ENCODE data around the gene GSTM2.

GSTM2 gene

GRCh38 chr1:109624201-109625010 lies 43.5 kb upstream of the GSTM2 start:
- H3K4me3 ChIP-seq (ENCODE audit: low read length): peak overlapping the region; percentile 81
- H3K4me1 ChIP-seq (ENCODE audit: control insufficient read depth, low read length): peaks cover 44% of the 10 kb centered on the region
- H3K27ac ChIP-seq (ENCODE audit: low read depth, low read length): peak overlapping the region; percentile 54

GRCh38 chr1:109625176-109625575 lies 42.7 kb upstream of the GSTM2 start:
- H3K79me2 ChIP-seq (ENCODE audit: control insufficient read depth, low read length): peaks cover 53% of the 10 kb centered on the region
- H4K20me1 ChIP-seq (ENCODE audit: control insufficient read depth, insufficient read depth, low read depth, low read length): no peaks in the 10 kb centered on the region
- peaks cover 42% of the 10 kb centered on the region for H3K4me1 ChIP-seq (ENCODE audit: control insufficient read depth, low read length)

More at GRCh38 chr1:109624201-109625010, 43.5 kb upstream of the GSTM2 start:
- Histone ChIP-seq H3K4me2 (ENCODE audit: low read length) (peak overlapping the region; percentile 77), H3K79me2 (ENCODE audit: control insufficient read depth, low read length) (peaks cover 60% of the 10 kb centered on the region), H4K20me1 (ENCODE audit: control insufficient read depth, insufficient read depth, low read depth, low read length) (no peaks in the 10 kb centered on the region), H3K36me3 (ENCODE audit: control insufficient read depth, low read length) (peaks cover 28% of the 10 kb centered on the region), H3K27me3 (ENCODE audit: control insufficient read depth, low read length) (no peaks in the 10 kb centered on the region), H3K9me3 (ENCODE audit: control insufficient read depth, insufficient read depth, low read length) (no peaks in the 10 kb centered on the region), H3K9me2 (replicated peaks; ENCODE audit: control insufficient read depth, low read length) (no peaks in the 10 kb centered on the region), H3F3A (ENCODE audit: control insufficient read depth, insufficient read depth) (no peaks in the 10 kb centered on the region)
- TF ChIP-seq, protein P1, sequence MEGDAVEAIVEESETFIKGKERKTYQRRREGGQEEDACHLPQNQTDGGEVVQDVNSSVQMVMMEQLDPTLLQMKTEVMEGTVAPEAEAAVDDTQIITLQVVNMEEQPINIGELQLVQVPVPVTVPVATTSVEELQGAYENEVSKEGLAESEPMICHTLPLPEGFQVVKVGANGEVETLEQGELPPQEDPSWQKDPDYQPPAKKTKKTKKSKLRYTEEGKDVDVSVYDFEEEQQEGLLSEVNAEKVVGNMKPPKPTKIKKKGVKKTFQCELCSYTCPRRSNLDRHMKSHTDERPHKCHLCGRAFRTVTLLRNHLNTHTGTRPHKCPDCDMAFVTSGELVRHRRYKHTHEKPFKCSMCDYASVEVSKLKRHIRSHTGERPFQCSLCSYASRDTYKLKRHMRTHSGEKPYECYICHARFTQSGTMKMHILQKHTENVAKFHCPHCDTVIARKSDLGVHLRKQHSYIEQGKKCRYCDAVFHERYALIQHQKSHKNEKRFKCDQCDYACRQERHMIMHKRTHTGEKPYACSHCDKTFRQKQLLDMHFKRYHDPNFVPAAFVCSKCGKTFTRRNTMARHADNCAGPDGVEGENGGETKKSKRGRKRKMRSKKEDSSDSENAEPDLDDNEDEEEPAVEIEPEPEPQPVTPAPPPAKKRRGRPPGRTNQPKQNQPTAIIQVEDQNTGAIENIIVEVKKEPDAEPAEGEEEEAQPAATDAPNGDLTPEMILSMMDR (IDR thresholded peaks at IDR 0.05; ENCODE audit: low read depth, low read length, poor library complexity, severe bottlenecking): no peak
- TF ChIP-seq EZH2phosphoT487 (IDR thresholded peaks at IDR 0.05; ENCODE audit: borderline replicate concordance, low read length): no peak

DNA sequence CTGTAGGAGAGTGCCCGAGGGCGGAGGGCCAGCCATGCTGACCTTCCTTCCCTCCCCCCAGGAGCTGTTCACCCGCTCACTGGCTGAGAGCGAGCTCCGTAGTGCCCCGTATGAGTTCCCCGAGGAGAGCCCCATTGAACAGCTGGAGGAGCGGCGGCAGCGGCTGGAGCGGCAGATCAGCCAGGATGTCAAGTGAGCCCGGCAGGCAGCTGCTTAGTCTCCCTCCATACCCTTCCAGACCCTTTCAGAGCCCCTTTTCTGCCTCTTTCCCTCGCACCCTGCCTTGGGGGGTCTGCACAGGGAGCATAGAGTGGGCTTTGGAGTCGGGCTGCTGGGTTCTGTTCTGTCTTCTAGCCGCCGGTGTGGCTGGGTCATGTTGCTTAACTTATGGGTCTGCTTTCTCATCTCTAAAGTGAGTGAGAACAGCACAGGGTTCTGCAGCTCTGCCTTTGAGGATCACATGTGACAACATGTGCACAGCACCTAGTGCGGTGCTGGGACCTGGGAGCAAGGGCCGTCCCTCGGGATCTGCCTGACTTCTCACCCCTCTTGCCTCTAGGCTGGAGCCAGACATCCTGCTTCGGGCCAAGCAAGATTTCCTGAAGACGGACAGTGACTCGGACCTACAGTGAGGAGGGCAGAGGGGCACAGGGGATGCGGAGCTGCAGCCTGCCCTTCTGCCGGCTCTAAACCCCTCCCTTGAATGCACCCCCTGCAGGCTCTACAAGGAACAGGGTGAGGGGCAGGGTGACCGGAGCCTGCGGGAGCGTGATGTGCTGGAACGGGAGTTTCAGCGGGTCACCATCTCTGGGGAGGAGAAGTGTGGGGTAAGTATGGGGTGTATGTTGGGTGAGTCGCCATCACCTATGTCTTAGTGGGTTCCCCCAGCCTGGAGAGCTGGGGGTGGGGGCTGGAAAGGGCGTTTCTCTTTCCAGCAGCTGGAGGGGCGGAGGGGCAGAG lies 42.0 kb upstream of the GSTM2 start:
- Histone ChIP-seq H3K9me3 (ENCODE audit: control insufficient read depth, insufficient read depth, low read length) (no peaks in the 10 kb centered on the region), H3K9me2 (replicated peaks; ENCODE audit: control insufficient read depth, low read length) (no peaks in the 10 kb centered on the region), H3K27me3 (ENCODE audit: control insufficient read depth, low read length) (no peaks in the 10 kb centered on the region), H3K79me2 (ENCODE audit: control insufficient read depth, low read length) (peaks cover 46% of the 10 kb centered on the region), H4K20me1 (ENCODE audit: control insufficient read depth, insufficient read depth, low read depth, low read length) (no peaks in the 10 kb centered on the region), H3K4me3 (ENCODE audit: low read length) (no peak overlapping the region), H3K4me2 (ENCODE audit: low read length) (no peak overlapping the region), H3F3A (ENCODE audit: control insufficient read depth, insufficient read depth) (no peaks in the 10 kb centered on the region), H3K27ac (ENCODE audit: low read depth, low read length) (no peak overlapping the region), H3K4me1 (ENCODE audit: control insufficient read depth, low read length) (peaks cover 42% of the 10 kb centered on the region), H3K36me3 (ENCODE audit: control insufficient read depth, low read length) (peaks cover 39% of the 10 kb centered on the region)
- no peak for TF ChIP-seq EZH2phosphoT487 (IDR thresholded peaks at IDR 0.05; ENCODE audit: borderline replicate concordance, low read length)
- TF ChIP-seq, protein P1 (IDR thresholded peaks at IDR 0.05; ENCODE audit: low read depth, low read length, poor library complexity, severe bottlenecking): no peak

More at GRCh38 chr1:109625176-109625575, 42.7 kb upstream of the GSTM2 start:
- Histone ChIP-seq H3F3A (ENCODE audit: control insufficient read depth, insufficient read depth) (no peaks in the 10 kb centered on the region), H3K36me3 (ENCODE audit: control insufficient read depth, low read length) (peaks cover 35% of the 10 kb centered on the region), H3K9me2 (replicated peaks; ENCODE audit: control insufficient read depth, low read length) (no peaks in the 10 kb centered on the region), H3K9me3 (ENCODE audit: control insufficient read depth, insufficient read depth, low read length) (no peaks in the 10 kb centered on the region), H3K4me2 (ENCODE audit: low read length) (peak overlapping the region; percentile 77), H3K27ac (ENCODE audit: low read depth, low read length) (no peak overlapping the region), H3K27me3 (ENCODE audit: control insufficient read depth, low read length) (no peaks in the 10 kb centered on the region), H3K4me3 (ENCODE audit: low read length) (no peak overlapping the region)
- TF ChIP-seq, protein P1 (IDR thresholded peaks at IDR 0.05; ENCODE audit: low read depth, low read length, poor library complexity, severe bottlenecking): no peak
- TF ChIP-seq EZH2phosphoT487 (IDR thresholded peaks at IDR 0.05; ENCODE audit: borderline replicate concordance, low read length): no peak

All from DOHH2 (cell line).